Measurements from ENCODE around the gene PAQR6.

The PAQR6 gene

GRCh38 chr1:156284757-156285156 lies 36.9 kb upstream of the PAQR6 start:
- TF ChIP-seq EZH2 (optimal IDR thresholded peaks at IDR 0.05; ENCODE audit: low read depth, low read length) (no peak), EZH2phosphoT487 (IDR thresholded peaks at IDR 0.05; ENCODE audit: low read length) (no peak), CTCF (IDR thresholded peaks at IDR 0.05; ENCODE audit: low read length) (no peak)
- no peak overlapping the region for H3K9ac ChIP-seq (ENCODE audit: low read length)
- H3K9me2 ChIP-seq (replicated peaks; ENCODE audit: insufficient read depth, low read length): no peaks in the 10 kb centered on the region
- no peak for DNase-seq
- peaks cover 23% of the 10 kb centered on the region; the same call in 1 of the 2 replicates for H3K4me1 ChIP-seq (ENCODE audit: low read length)
- no peak overlapping the region for H3K4me3 ChIP-seq (ENCODE audit: low read length)
- no peaks in the 10 kb centered on the region for H3K36me3 ChIP-seq (replicated peaks; ENCODE audit: insufficient read depth, low read length)
- H3K27ac ChIP-seq (ENCODE audit: low read length): no peak overlapping the region
- no peaks in the 10 kb centered on the region for H3K9me3 ChIP-seq (replicated peaks; ENCODE audit: insufficient read depth, low read length)
- H3F3A ChIP-seq (ENCODE audit: insufficient read depth, low read length): peaks cover 7% of the 10 kb centered on the region
- H3K4me2 ChIP-seq (ENCODE audit: low read depth, low read length): no peak overlapping the region
- peaks cover 55% of the 10 kb centered on the region for H3K79me2 ChIP-seq (ENCODE audit: low read length)
- no peak overlapping the region for H2AFZ ChIP-seq (ENCODE audit: low read length)
- H3K27me3 ChIP-seq (replicated peaks; ENCODE audit: insufficient read depth, low read length): no peaks in the 10 kb centered on the region
- H4K20me1 ChIP-seq (ENCODE audit: insufficient read depth, low read length): 0 out of 2 replicates have a peak, but pooled peaks cover 3% of the 10 kb centered on the region

GRCh38 chr1:156284112-156284511 lies 36.3 kb upstream of the PAQR6 start, which contains the start of gene TMEM79:
TSS of gene TMEM79 (plus strand) at chr1:156284325. CDS start at chr1:156285227, 902 bp downstream.
- Histone ChIP-seq H3K4me1 (ENCODE audit: low read length) (peaks cover 23% of the 10 kb centered on the region; the same call in 1 of the 2 replicates), H3K9ac (ENCODE audit: low read length) (peak within 1 kb of the TSS; percentile 79), H3K9me2 (replicated peaks; ENCODE audit: insufficient read depth, low read length) (no peaks in the 10 kb centered on the region), H3K36me3 (replicated peaks; ENCODE audit: insufficient read depth, low read length) (peaks cover 3% of the 10 kb centered on the region; the same call in 1 of the 2 replicates), H3K27ac (ENCODE audit: low read length) (peak within 1 kb of the TSS; percentile 68; the same call in 1 of the 2 replicates), H3K79me2 (ENCODE audit: low read length) (peaks cover 61% of the 10 kb centered on the region), H3K9me3 (replicated peaks; ENCODE audit: insufficient read depth, low read length) (no peaks in the 10 kb centered on the region), H3K4me3 (ENCODE audit: low read length) (peak within 1 kb of the TSS; percentile 84), H2AFZ (ENCODE audit: low read length) (peak within 1 kb of the TSS; percentile 77), H3K27me3 (replicated peaks; ENCODE audit: insufficient read depth, low read length) (no peaks in the 10 kb centered on the region), H3F3A (ENCODE audit: insufficient read depth, low read length) (peaks cover 7% of the 10 kb centered on the region), H3K4me2 (ENCODE audit: low read depth, low read length) (peak within 1 kb of the TSS; percentile 84), H4K20me1 (ENCODE audit: insufficient read depth, low read length) (0 out of 2 replicates have a peak, but pooled peaks cover 3% of the 10 kb centered on the region)
- DNase-seq: no peak
- TF ChIP-seq CTCF (IDR thresholded peaks at IDR 0.05; ENCODE audit: low read length) (no peak), EZH2 (optimal IDR thresholded peaks at IDR 0.05; ENCODE audit: low read depth, low read length) (no peak), EZH2phosphoT487 (IDR thresholded peaks at IDR 0.05; ENCODE audit: low read length) (no peak)

- peak overlapping the region; percentile 77 for H2AFZ ChIP-seq (ENCODE audit: low read length)
- peak overlapping the region; percentile 84 for H3K4me2 ChIP-seq (ENCODE audit: low read depth, low read length)
- peak overlapping the region; percentile 79 for H3K9ac ChIP-seq (ENCODE audit: low read length)
- H3K4me3 ChIP-seq (ENCODE audit: low read length): peak overlapping the region; percentile 84
- H3K9me3 ChIP-seq (replicated peaks; ENCODE audit: insufficient read depth, low read length): no peaks in the 10 kb centered on the region
- 0 out of 2 replicates have a peak, but pooled peaks cover 3% of the 10 kb centered on the region for H4K20me1 ChIP-seq (ENCODE audit: insufficient read depth, low read length)
- TF ChIP-seq CTCF (IDR thresholded peaks at IDR 0.05; ENCODE audit: low read length) (no peak), EZH2 (optimal IDR thresholded peaks at IDR 0.05; ENCODE audit: low read depth, low read length) (no peak), EZH2phosphoT487 (IDR thresholded peaks at IDR 0.05; ENCODE audit: low read length) (no peak)
- H3F3A ChIP-seq (ENCODE audit: insufficient read depth, low read length): peaks cover 7% of the 10 kb centered on the region
- H3K79me2 ChIP-seq (ENCODE audit: low read length): peaks cover 67% of the 10 kb centered on the region
- H3K4me1 ChIP-seq (ENCODE audit: low read length): peaks cover 23% of the 10 kb centered on the region; the same call in 1 of the 2 replicates
- no peak for DNase-seq
- no peaks in the 10 kb centered on the region for H3K9me2 ChIP-seq (replicated peaks; ENCODE audit: insufficient read depth, low read length)
- no peaks in the 10 kb centered on the region for H3K27me3 ChIP-seq (replicated peaks; ENCODE audit: insufficient read depth, low read length)
- peak overlapping the region; percentile 68; the same call in 1 of the 2 replicates for H3K27ac ChIP-seq (ENCODE audit: low read length)
- peaks cover 6% of the 10 kb centered on the region for H3K36me3 ChIP-seq (replicated peaks; ENCODE audit: insufficient read depth, low read length)
Observed at GRCh38 chr1:156283521-156283920, 35.7 kb upstream of the PAQR6 start.
